Activated CD4-positive, alpha-beta T cell treated with anti-CD3 and anti-CD28 coated beads for 36 hours (primary cell): Measurements from ENCODE around the gene CMIP. TPM values are rescaled to one million over a fixed set of nuclear protein-coding genes. Genes with fewer than 3 reads are reported as not detected.

Experiments
- ATAC-seq: fragments of 200-7000 bp; cut with Tn5 transposase; one replicate; pipeline ENCODE4 v1.10.0; 2021; ENCODE audit warnings: mild to moderate bottlenecking, moderate library complexity
- CTCF ChIA-PET: fragments of 350-600 bp; sonication (Branson Sonifier 250); formaldehyde crosslinking; loops from one replicate; lab custom pipeline; 2021; ENCODE audit warnings: antibody characterized with exemption; lab: Charles Lee
- POLR2A ChIA-PET: fragments of 350-600 bp; sonication (Branson Sonifier 250); formaldehyde crosslinking; loops from one replicate; lab custom pipeline; 2021; ENCODE audit warnings: antibody characterized with exemption, inconsistent platforms; lab: Charles Lee
- DNase-seq: peaks from one replicate; pipeline ENCODE4 v3.0.0-alpha.2; 2020
- H3K27ac Mint-ChIP-seq: one replicate; pipeline ENCODE4 v1.8.0; 2021; ENCODE audit warnings: mixed read lengths
- H3K27me3 Mint-ChIP-seq: one replicate; pipeline ENCODE4 v1.8.0; 2021; ENCODE audit warnings: mixed read lengths
- H3K36me3 Mint-ChIP-seq: one replicate; pipeline ENCODE4 v1.8.0; 2021; ENCODE audit warnings: low read depth, mixed read lengths
- H3K4me1 Mint-ChIP-seq: one replicate; pipeline ENCODE4 v1.8.0; 2021; ENCODE audit warnings: mixed read lengths
- H3K4me3 Mint-ChIP-seq: one replicate; pipeline ENCODE4 v1.8.0; 2021; ENCODE audit warnings: mild to moderate bottlenecking, moderate library complexity, mixed read lengths
- H3K9me3 Mint-ChIP-seq: one replicate; pipeline ENCODE4 v1.8.0; 2021; ENCODE audit warnings: low read depth, mixed read lengths
- intact Hi-C, 2 experiments: fragments of 100-400 bp; cut with DNase I in 1 of 2; cut with micrococcal nuclease in 1 of 2; formaldehyde crosslinking; loops; one replicate each; pipeline versions ENCODE4 v1.14.2 to v1.15.1; 2022 to 2024; cut with DNase I, micrococcal nuclease
- total RNA-seq, 2 experiments: library from RNA; stranded (reverse); gene quantifications; one replicate each; pipeline ENCODE4 v1.2.3, GENCODE V29; 2021

The CMIP gene
- total RNA-seq, 2 experiments from 2014 or later, result 39.1 to 40.3 TPM

DNA sequence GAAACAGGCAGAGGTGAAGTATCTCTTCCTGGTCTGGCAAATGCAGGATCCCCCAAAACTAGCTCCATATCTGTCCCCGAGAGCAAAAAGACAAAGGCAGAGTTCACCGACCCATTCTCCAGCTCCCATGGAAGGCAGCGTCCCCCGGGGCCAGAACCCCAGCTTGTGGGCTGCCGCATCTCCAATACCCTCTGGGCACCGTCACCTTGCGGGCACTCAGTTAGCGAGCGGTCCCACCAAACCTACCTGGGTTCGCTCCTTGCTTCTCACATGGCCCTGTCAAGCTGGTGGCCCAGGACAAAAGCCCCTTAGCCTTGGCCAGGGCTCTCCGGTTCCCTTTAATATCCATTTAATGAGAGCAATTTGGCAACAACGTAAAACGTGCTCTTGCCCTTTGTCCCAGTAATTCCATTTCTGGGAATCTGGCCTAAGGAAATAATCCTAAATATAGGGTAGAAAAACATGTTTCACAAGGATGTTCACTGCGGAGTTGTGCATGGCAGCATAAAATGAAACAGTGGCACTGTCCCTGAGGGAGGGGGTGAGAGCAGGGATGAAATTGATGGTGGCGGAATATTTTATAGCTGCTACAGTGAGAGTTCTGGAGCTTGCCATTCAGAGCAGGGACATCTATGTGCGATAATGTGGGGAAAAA is 157.1 kb downstream of the CMIP start:
- H3K27ac Mint-ChIP-seq, result no peak overlapping the region
- ATAC-seq, result no peak
- intact Hi-C loops, result no loop called here
- peaks cover 4% of the 10 kb centered on the region for H3K4me1 Mint-ChIP-seq
- ChIA-PET POLR2A (no interaction called here), CTCF (interaction anchor here (0.6 kb wide), 1 partner anchor 118 kb away, joined by 4 read pairs; no protein-coding TSS in a partner anchor)
- DNase-seq, result no peak
- H3K4me3 Mint-ChIP-seq, result no peak overlapping the region
- no peaks in the 10 kb centered on the region for H3K9me3 Mint-ChIP-seq
- no peaks in the 10 kb centered on the region for H3K27me3 Mint-ChIP-seq
- H3K36me3 Mint-ChIP-seq, result peaks cover under 1% of the 10 kb centered on the region

DNA sequence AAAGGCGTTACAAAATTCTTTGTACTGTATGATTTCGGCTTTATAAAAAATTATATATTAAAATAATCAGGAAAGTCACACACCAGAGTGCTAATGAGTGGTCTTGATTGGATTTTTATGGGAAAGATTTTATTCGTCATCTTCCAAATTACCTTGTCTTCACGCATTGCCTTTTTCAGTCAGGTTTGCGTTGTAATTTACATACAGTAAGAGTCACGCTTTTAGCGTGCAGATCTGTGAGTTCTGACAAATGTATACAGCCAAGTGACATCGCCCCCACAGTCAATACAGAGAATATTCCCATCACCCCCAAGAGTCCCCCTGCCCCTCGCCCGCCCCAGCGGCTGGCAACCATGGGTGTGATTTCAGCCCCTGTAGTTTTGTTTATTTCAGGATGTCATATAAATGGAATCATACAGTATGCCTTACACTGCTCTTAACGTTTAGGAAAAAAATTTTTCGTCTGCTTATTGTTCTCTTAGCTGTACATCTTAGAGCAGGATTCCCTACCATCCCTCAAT is 157.7 kb downstream of the CMIP start:
- ATAC-seq (no peak), DNase-seq (no peak)
- Mint-ChIP-seq H3K4me3 (no peak overlapping the region), H3K9me3 (no peaks in the 10 kb centered on the region), H3K36me3 (peaks cover 3% of the 10 kb centered on the region), H3K4me1 (peaks cover 2% of the 10 kb centered on the region), H3K27me3 (no peaks in the 10 kb centered on the region), H3K27ac (no peak overlapping the region)
- CTCF ChIA-PET, result interaction anchor here (0.6 kb wide), 1 partner anchor 119 kb away, joined by 4 read pairs; no protein-coding TSS in a partner anchor
- intact Hi-C loops, result no loop called here
- POLR2A ChIA-PET, result no interaction called here

GRCh38 chr16:81602792-81603191 is 158.2 kb downstream of the CMIP start:
- H3K9me3 Mint-ChIP-seq, result no peaks in the 10 kb centered on the region
- DNase-seq (no peak), ATAC-seq (no peak)
- H3K27me3 Mint-ChIP-seq, result no peaks in the 10 kb centered on the region
- no peak overlapping the region for H3K27ac Mint-ChIP-seq
- H3K36me3 Mint-ChIP-seq, result peaks cover 3% of the 10 kb centered on the region
- intact Hi-C loops, result no loop called here
- POLR2A ChIA-PET, result no interaction called here
- H3K4me3 Mint-ChIP-seq, result no peak overlapping the region
- H3K4me1 Mint-ChIP-seq, result peaks cover 2% of the 10 kb centered on the region
- CTCF ChIA-PET, result no interaction called here

GRCh38 chr16:81604960-81605383 is 160.4 kb downstream of the CMIP start:
- Mint-ChIP-seq H3K9me3 (no peaks in the 10 kb centered on the region), H3K4me3 (no peak overlapping the region), H3K4me1 (no peaks in the 10 kb centered on the region), H3K27ac (no peak overlapping the region), H3K27me3 (no peaks in the 10 kb centered on the region), H3K36me3 (peaks cover 5% of the 10 kb centered on the region)
- DNase-seq (no peak), ATAC-seq (no peak)
- ChIA-PET CTCF (interaction anchor here (1.2 kb wide), 1 partner anchor 26 kb away, joined by 4 read pairs; no protein-coding TSS in a partner anchor), POLR2A (no interaction called here)
- intact Hi-C loops, result no loop called here

- H3K9me3 Mint-ChIP-seq, result no peaks in the 10 kb centered on the region
- H3K4me3 Mint-ChIP-seq, result no peak overlapping the region
- DNase-seq (no peak), ATAC-seq (no peak)
- no peak overlapping the region for H3K27ac Mint-ChIP-seq
- no peaks in the 10 kb centered on the region for H3K4me1 Mint-ChIP-seq
- intact Hi-C loops, result no loop called here
- ChIA-PET CTCF (interaction anchor here (0.6 kb wide), 1 partner anchor 190 kb away, joined by 3 read pairs; no protein-coding TSS in a partner anchor), POLR2A (no interaction called here)
- no peaks in the 10 kb centered on the region for H3K27me3 Mint-ChIP-seq
- peaks cover 5% of the 10 kb centered on the region for H3K36me3 Mint-ChIP-seq
These were observed 161.4 kb downstream of the CMIP start for GRCh38 chr16:81606039-81606438.

DNA sequence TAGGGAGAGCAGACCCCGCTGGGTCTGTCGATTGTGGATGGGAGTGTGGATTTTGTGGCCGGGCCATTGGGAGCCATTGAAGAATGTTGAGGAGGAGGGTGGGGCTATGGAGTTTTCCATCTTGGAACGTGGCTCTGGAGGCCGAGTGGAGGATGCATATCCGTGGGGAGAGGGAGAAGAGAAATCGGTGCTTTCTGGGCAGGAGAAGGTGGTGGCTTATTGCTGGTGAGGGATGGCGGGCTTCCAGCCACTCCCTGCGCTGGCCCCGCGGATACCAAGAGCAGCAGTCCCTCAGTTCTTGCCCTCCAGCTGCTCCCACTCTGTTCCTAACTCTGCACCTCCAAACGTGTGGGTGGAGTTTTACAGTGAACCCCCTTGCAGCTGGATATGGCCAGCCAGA is 162.4 kb downstream of the CMIP start:
- ATAC-seq, result no peak
- DNase-seq, result no peak
- Mint-ChIP-seq H3K4me3 (no peak overlapping the region), H3K4me1 (no peaks in the 10 kb centered on the region), H3K27me3 (no peaks in the 10 kb centered on the region), H3K36me3 (peaks cover 5% of the 10 kb centered on the region), H3K9me3 (no peaks in the 10 kb centered on the region), H3K27ac (no peak overlapping the region)
- intact Hi-C loops, result no loop called here
- CTCF ChIA-PET, result no interaction called here
- POLR2A ChIA-PET, result no interaction called here

GRCh38 chr16:81607805-81608522 is 163.4 kb downstream of the CMIP start:
- H3K36me3 Mint-ChIP-seq, result peaks cover 5% of the 10 kb centered on the region
- no peaks in the 10 kb centered on the region for H3K4me1 Mint-ChIP-seq
- ChIA-PET POLR2A (no interaction called here), CTCF (no interaction called here)
- H3K27me3 Mint-ChIP-seq, result no peaks in the 10 kb centered on the region
- no peaks in the 10 kb centered on the region for H3K9me3 Mint-ChIP-seq
- H3K27ac Mint-ChIP-seq, result no peak overlapping the region
- no peak for DNase-seq
- intact Hi-C loops, result no loop called here
- H3K4me3 Mint-ChIP-seq, result no peak overlapping the region
- no peak for ATAC-seq

DNA sequence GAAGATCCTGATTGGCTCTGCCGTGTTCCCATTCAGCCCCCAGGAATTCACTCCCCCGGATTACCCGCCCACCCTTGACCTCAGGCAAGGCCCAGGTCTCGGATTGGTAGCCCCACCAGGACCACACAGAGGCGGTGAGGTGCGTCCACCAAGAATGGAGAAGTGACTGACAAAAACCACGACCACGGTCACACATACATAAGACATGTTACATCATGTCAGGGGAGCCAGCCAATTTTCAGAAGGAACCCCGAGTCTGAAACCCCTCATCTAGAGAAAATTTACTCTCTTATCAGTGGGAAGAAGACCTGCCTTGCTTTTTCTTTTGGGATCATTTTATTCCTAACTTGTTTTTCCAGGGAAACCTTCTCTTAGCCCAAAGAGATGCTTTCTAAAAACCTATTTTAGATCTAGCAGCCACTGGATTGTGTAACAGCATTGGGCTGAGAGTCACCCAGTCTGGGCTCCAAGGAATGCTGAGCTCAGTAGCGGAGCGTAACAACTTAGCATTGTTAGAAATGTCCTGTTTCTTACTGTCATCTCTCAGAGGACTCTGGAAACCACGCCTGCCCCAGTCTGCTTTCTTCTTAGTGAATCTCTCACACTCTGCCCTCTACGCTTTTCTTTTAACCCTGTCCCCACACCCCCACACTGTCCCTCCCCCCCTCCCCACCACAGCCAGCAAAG is 164.1 kb downstream of the CMIP start:
- Mint-ChIP-seq H3K27ac (no peak overlapping the region), H3K4me1 (no peaks in the 10 kb centered on the region), H3K27me3 (no peaks in the 10 kb centered on the region), H3K9me3 (no peaks in the 10 kb centered on the region), H3K4me3 (no peak overlapping the region), H3K36me3 (peaks cover 5% of the 10 kb centered on the region)
- no peak for DNase-seq
- no peak for ATAC-seq
- intact Hi-C loops, result no loop called here
- ChIA-PET POLR2A (no interaction called here), CTCF (no interaction called here)

DNA sequence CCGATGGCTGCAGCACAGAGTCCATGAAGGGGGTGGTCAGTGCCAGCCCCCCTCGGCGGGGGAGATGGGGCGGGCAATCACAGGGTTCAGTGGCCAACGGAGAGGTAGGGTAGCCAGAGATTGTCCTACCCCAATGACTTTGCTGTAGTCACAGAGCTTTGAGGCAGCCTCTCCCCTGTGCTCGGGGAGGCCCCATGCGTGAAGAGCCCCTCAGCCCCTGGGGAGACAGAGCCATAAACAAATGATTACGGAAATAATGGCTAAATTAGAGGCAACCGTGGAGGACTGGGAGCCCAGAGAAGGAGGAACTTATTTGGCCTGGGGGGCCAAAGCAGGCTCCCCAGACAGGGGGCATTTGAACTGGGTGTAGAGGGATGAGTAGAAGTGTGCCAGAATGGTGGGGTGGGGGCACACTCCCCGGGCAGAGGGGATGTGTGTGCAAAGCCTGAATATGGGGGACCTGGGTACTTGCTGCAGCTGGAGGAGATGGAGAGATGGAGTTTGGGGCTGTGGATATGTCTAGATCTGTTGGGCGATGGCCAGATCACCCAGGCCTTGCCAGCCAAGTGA is 164.8 kb downstream of the CMIP start:
- intact Hi-C loops, result no loop called here
- Mint-ChIP-seq H3K9me3 (no peaks in the 10 kb centered on the region), H3K36me3 (peaks cover 5% of the 10 kb centered on the region), H3K27me3 (no peaks in the 10 kb centered on the region), H3K4me1 (no peaks in the 10 kb centered on the region), H3K4me3 (no peak overlapping the region), H3K27ac (no peak overlapping the region)
- no peak for DNase-seq
- ChIA-PET POLR2A (no interaction called here), CTCF (no interaction called here)
- ATAC-seq, result no peak

GRCh38 chr16:81610144-81610842 is 165.7 kb downstream of the CMIP start:
- Mint-ChIP-seq H3K27ac (no peak overlapping the region), H3K4me3 (no peak overlapping the region), H3K27me3 (no peaks in the 10 kb centered on the region), H3K9me3 (no peaks in the 10 kb centered on the region), H3K36me3 (peaks cover 5% of the 10 kb centered on the region), H3K4me1 (no peaks in the 10 kb centered on the region)
- intact Hi-C loops, result no loop called here
- CTCF ChIA-PET, result no interaction called here
- DNase-seq, result no peak
- no peak for ATAC-seq
- POLR2A ChIA-PET, result no interaction called here

GRCh38 chr16:81610936-81611335 is 166.3 kb downstream of the CMIP start:
- Mint-ChIP-seq H3K4me1 (no peaks in the 10 kb centered on the region), H3K9me3 (no peaks in the 10 kb centered on the region), H3K27me3 (no peaks in the 10 kb centered on the region), H3K36me3 (peaks cover 5% of the 10 kb centered on the region), H3K4me3 (no peak overlapping the region), H3K27ac (no peak overlapping the region)
- intact Hi-C loops, result no loop called here
- ATAC-seq, result no peak
- POLR2A ChIA-PET, result no interaction called here
- DNase-seq, result no peak
- CTCF ChIA-PET, result no interaction called here
